NT2/D1 (cell line): ENCODE measurements around the gene ACO2.
"Not testable (repeated sequence)": the region's sequence is repeated elsewhere in the genome, so short reads cannot be mapped to it uniquely, and the experiment has no call there.

Source experiments
- DNase-seq: peaks from one replicate; pipeline ENCODE4 v3.0.0-alpha.2; 2011; ENCODE audit warnings: low read depth, low spot score
- H3K27me3 ChIP-seq: 2 replicates; pipeline ENCODE4 v1.6.0; 2011; ENCODE audit warnings: mild to moderate bottlenecking; ENCODE audit not compliant: insufficient read length, insufficient read depth
- H3K36me3 ChIP-seq: 2 replicates; pipeline ENCODE4 v1.6.1; 2011; ENCODE audit warnings: mild to moderate bottlenecking, low read length, mixed read lengths; ENCODE audit not compliant: insufficient read depth, insufficient read length
- H3K4me1 ChIP-seq: 2 replicates; pipeline ENCODE4 v1.5.1; 2011; ENCODE audit not compliant: insufficient read depth, insufficient read length
- H3K4me3 ChIP-seq: 2 replicates; pipeline ENCODE4 v1.5.1; 2011; ENCODE audit warnings: low read depth; ENCODE audit not compliant: insufficient read length
- H3K9ac ChIP-seq: 2 replicates; pipeline ENCODE4 v1.6.0; 2011; ENCODE audit warnings: low read depth; ENCODE audit not compliant: insufficient read length
- H3K9me3 ChIP-seq: 2 replicates; pipeline ENCODE4 v1.5.1; 2011; ENCODE audit warnings: mild to moderate bottlenecking, low read length; ENCODE audit not compliant: insufficient read depth
- SUZ12 ChIP-seq: IDR thresholded peaks from 2 replicates; pipeline ENCODE4 v1.6.1; 2011; ENCODE audit not compliant: insufficient read length, insufficient read depth; ENCODE audit errors: extremely low read depth
- YY1 ChIP-seq: IDR thresholded peaks from 2 replicates; pipeline ENCODE4 v1.6.1; 2011; ENCODE audit not compliant: insufficient read length, insufficient read depth
- ZNF274 ChIP-seq: IDR thresholded peaks from 2 replicates; pipeline ENCODE4 v1.6.1; 2011; ENCODE audit warnings: mild to moderate bottlenecking, low read depth, low read length

ACO2 gene

DNA sequence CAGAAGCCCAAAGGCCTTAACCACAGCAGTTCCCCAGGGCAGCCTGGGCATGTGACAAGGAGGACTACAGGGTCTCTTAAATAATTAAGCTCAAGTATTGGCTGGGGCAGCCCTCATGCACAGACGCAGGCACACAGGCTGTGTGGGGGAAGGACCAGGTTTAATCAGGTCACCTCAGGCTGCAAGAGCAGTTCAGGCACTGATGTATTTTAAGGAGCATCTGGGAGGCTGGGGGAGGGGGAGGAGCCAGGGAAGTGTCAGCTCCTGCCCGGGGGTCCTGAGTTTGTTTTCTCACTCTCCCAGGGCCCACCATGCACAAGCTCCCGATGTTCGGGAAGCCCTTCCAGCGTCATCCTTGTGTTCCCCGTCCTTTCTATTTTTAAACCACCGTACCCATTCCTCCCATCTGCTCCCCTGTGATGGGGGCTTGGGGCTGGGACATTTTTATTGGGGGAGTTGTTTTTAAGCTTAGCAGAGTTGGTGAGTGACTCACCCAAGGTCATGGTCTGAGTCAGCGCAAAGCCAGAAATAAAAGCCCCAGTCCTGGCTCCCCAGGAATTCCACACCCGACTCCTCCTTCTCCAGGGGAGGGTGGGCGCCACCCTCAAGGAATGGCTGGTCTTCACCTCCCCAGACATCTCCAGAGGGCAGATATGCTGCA lies 94.3 kb downstream of the ACO2 start:
- no peaks in the 10 kb centered on the region for H3K36me3 ChIP-seq
- H3K4me3 ChIP-seq = no peak overlapping the region
- peak overlapping the region; percentile 65 for H3K9ac ChIP-seq
- H3K27me3 ChIP-seq = no peaks in the 10 kb centered on the region
- DNase-seq = no peak
- H3K9me3 ChIP-seq = no peaks in the 10 kb centered on the region
- TF ChIP-seq SUZ12 = no peak
- TF ChIP-seq YY1 = no peak
- no peak for TF ChIP-seq ZNF274
- H3K4me1 ChIP-seq = peaks cover 18% of the 10 kb centered on the region

- TF ChIP-seq ZNF274 (no peak), SUZ12 (no peak), YY1 (no peak)
- no peaks in the 10 kb centered on the region for H3K9me3 ChIP-seq
- no peaks in the 10 kb centered on the region for H3K27me3 ChIP-seq
- no peak overlapping the region for H3K9ac ChIP-seq
- DNase-seq = no peak
- no peaks in the 10 kb centered on the region for H3K36me3 ChIP-seq
- peaks cover 20% of the 10 kb centered on the region for H3K4me1 ChIP-seq
- H3K4me3 ChIP-seq = no peak overlapping the region
Measured at GRCh38 chr22:41564563-41564962, 95.6 kb downstream of the ACO2 start.

DNA sequence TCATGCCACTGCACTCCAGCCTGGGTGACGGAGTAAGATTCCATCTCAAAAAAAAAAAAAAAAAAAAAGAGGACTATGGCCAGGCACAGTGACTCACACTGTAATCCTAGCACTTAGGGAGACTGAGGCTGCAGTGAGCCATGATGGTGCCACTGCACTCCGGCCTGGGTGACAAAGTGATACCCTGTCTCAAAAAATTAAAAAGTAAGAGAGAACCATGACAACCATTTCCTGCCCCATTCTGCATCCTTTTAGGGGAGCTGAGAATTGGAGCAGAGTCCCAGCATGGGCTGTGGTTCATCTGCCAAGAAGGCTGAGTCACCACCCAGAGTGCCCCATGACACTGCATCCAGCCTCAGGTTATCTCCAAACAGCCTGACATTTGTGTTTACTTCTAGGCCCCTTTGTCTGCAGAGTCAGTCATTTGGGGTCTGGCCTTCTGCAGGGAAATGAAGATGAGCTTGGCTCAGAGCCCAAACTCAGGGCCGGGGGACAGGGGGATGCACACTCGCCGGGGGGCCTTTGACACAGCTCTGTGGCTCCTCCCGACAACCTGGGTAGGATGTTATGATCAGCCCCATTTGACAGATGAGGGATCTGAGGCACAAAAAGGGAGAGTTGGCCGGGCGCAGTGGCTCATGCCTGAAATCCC lies 96.6 kb downstream of the ACO2 start:
- Histone ChIP-seq H3K9ac (no peak overlapping the region), H3K36me3 (no peaks in the 10 kb centered on the region), H3K4me1 (peaks cover 18% of the 10 kb centered on the region), H3K27me3 (no peaks in the 10 kb centered on the region), H3K4me3 (no peak overlapping the region), H3K9me3 (no peaks in the 10 kb centered on the region)
- TF ChIP-seq SUZ12 = no peak
- no peak for TF ChIP-seq ZNF274
- TF ChIP-seq YY1 = no peak
- no peak for DNase-seq

DNA sequence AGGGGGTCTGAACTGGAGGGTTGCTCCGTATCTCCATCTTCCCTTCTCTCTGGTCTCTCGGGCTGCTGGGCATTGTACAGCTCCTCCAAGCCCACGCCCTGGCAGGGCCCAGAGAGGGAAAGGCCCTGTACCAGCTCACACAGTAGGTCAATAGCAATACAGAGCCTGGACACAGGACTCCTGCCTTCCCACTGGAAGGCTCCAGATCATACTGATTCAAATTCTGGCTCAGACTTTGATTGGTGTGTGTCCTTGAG lies 98.5 kb downstream of the ACO2 start:
- no peak for TF ChIP-seq ZNF274
- no peak for TF ChIP-seq SUZ12
- TF ChIP-seq YY1 = no peak
- Histone ChIP-seq H3K9ac (no peak overlapping the region), H3K4me1 (peaks cover 9% of the 10 kb centered on the region), H3K4me3 (no peak overlapping the region), H3K27me3 (no peaks in the 10 kb centered on the region), H3K36me3 (peaks cover 9% of the 10 kb centered on the region), H3K9me3 (no peaks in the 10 kb centered on the region)
- no peak for DNase-seq

- DNase-seq = no peak
- no peak overlapping the region for H3K4me3 ChIP-seq
- H3K9ac ChIP-seq = no peak overlapping the region
- no peaks in the 10 kb centered on the region for H3K27me3 ChIP-seq
- H3K4me1 ChIP-seq = peaks cover 5% of the 10 kb centered on the region
- no peak for TF ChIP-seq SUZ12
- TF ChIP-seq YY1 = no peak
- TF ChIP-seq ZNF274 = no peak
- H3K9me3 ChIP-seq = no peaks in the 10 kb centered on the region
- peaks cover 16% of the 10 kb centered on the region for H3K36me3 ChIP-seq
Measured at GRCh38 chr22:41568811-41569210, 99.9 kb downstream of the ACO2 start.

GRCh38 chr22:41570221-41570620 lies 101.3 kb downstream of the ACO2 start:
- TF ChIP-seq YY1 = no peak
- no peak overlapping the region for H3K9ac ChIP-seq
- no peak for DNase-seq
- peaks cover 26% of the 10 kb centered on the region for H3K36me3 ChIP-seq
- no peak overlapping the region for H3K4me3 ChIP-seq
- H3K4me1 ChIP-seq = peaks cover 9% of the 10 kb centered on the region
- H3K9me3 ChIP-seq = no peaks in the 10 kb centered on the region
- no peaks in the 10 kb centered on the region for H3K27me3 ChIP-seq

DNA sequence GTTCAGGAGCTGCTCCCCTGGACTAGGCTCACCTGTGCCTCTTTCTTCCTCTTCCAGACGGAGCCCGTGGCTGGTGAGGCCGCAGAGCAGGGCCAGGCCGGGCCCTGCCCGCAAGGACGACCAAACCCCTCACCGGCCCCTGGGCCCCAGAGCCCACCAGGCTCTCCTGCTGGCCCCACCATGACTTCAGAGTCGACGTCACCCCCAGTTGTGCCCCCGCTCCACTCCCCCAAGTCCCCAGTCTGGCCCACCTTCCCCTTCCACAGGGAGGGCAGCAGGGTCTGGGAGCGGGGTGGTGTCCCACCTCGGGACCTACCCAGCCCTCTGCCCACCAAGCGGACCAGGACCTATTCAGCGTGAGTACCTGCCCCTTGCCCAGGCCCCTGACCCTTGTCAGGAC lies 102.9 kb downstream of the ACO2 start:
- Histone ChIP-seq H3K9ac (no peak overlapping the region), H3K9me3 (no peaks in the 10 kb centered on the region), H3K4me1 (peaks cover 9% of the 10 kb centered on the region), H3K36me3 (peaks cover 30% of the 10 kb centered on the region), H3K27me3 (no peaks in the 10 kb centered on the region), H3K4me3 (no peak overlapping the region)
- DNase-seq = no peak
- TF ChIP-seq SUZ12 (no peak), ZNF274 (no peak), YY1 (no peak)

- H3K27me3 ChIP-seq, H3K4me3 ChIP-seq, H3K9me3 ChIP-seq, H3K9ac ChIP-seq, DNase-seq: not testable (repeated sequence)
- Histone ChIP-seq H3K36me3 (peaks cover 33% of the 10 kb centered on the region), H3K4me1 (peaks cover 13% of the 10 kb centered on the region)
Measured at GRCh38 chr22:41572305-41572704, 103.4 kb downstream of the ACO2 start.
